HEK293 (cell line): Measurements from ENCODE around the gene BEGAIN.

Experiments used
- CTCF ChIP-seq: fragments of 450-650 bp; formaldehyde crosslinking; IDR thresholded peaks from 2 replicates; pipeline ENCODE4 v1.5.1; 2016; ENCODE audit warnings: missing biosample characterization, missing genetic modification characterization
- HOXD13 ChIP-seq: sonication (generic); formaldehyde crosslinking; IDR thresholded peaks from 2 replicates; pipeline ENCODE4 v1.8.0; 2022; ENCODE audit warnings: missing genetic modification reagents, borderline replicate concordance
- TF ChIP-seq, protein P1 (sequence below): fragments of 450-650 bp; formaldehyde crosslinking; IDR thresholded peaks from 2 replicates; pipeline ENCODE4 v1.5.1; 2016; ENCODE audit warnings: missing biosample characterization, missing genetic modification characterization

DNA sequence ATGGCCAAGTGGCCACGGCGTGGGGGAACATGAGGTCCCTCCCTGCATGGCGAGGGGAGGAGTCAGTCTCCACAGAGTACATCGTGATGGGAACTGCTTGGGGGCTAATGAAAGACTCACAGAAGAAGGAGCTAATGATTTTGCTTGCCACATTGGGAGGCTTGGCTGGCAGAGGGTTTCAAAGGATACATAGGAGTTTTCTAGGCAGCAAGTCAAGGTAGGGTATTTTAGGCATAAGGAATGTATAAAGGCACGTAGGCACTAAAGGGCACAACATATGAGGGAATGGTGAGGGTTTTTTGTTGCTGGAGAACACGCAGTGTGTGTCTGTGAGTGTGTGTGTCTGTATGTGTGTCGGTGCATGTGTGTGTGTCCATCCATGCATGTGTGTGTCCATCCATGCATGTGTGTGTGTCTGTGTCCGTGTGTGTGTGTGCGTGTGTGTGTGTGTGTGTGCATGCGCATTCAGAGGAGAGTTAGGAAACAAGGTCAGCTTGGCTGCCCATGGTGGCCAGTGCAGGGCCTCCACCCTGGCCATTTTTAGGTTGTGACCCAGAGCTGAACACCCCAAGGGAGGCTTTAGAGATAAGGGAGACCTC lies 84.5 kb downstream of the BEGAIN start:
- TF ChIP-seq, protein P1, sequence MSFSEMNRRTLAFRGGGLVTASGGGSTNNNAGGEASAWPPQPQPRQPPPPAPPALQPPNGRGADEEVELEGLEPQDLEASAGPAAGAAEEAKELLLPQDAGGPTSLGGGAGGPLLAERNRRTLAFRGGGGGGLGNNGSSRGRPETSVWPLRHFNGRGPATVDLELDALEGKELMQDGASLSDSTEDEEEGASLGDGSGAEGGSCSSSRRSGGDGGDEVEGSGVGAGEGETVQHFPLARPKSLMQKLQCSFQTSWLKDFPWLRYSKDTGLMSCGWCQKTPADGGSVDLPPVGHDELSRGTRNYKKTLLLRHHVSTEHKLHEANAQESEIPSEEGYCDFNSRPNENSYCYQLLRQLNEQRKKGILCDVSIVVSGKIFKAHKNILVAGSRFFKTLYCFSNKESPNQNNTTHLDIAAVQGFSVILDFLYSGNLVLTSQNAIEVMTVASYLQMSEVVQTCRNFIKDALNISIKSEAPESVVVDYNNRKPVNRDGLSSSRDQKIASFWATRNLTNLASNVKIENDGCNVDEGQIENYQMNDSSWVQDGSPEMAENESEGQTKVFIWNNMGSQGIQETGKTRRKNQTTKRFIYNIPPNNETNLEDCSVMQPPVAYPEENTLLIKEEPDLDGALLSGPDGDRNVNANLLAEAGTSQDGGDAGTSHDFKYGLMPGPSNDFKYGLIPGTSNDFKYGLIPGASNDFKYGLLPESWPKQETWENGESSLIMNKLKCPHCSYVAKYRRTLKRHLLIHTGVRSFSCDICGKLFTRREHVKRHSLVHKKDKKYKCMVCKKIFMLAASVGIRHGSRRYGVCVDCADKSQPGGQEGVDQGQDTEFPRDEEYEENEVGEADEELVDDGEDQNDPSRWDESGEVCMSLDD (tag by site-specific recombination), result no peak
- TF ChIP-seq HOXD13 (CRISPR knock-in tag) (no peak), CTCF (tag by site-specific recombination) (no peak)
